Activated CD8-positive, alpha-beta T cell treated with anti-CD3 and anti-CD28 coated beads, Interleukin-2, amount 10 ng/mL, durations not matched to agents 7 days and 5 days (primary cell): Measurements from ENCODE around the gene PRAMEF12. TPM values are rescaled to one million over a fixed set of nuclear protein-coding genes. Genes with fewer than 3 reads are reported as not detected.
"Not testable (repeated sequence)": the region's sequence is repeated elsewhere in the genome, so short reads cannot be mapped to it uniquely, and the experiment has no call there.

Experiments
- ATAC-seq: fragments of 150-1000 bp; cut with Tn5 transposase; one replicate; pipeline ENCODE4 v1.10.0; 2021; ENCODE audit warnings: moderate library complexity
- CTCF ChIA-PET: fragments of 350-600 bp; sonication (Branson Sonifier 250); formaldehyde crosslinking; loops from one replicate; lab custom pipeline; 2021; ENCODE audit warnings: antibody characterized with exemption; lab: Charles Lee
- POLR2A ChIA-PET: fragments of 350-600 bp; sonication (Branson Sonifier 250); formaldehyde crosslinking; loops from one replicate; lab custom pipeline; 2021; ENCODE audit warnings: antibody characterized with exemption; lab: Charles Lee
- DNase-seq: peaks from one replicate; pipeline ENCODE4 v3.0.0-alpha.2; 2020
- H3K27ac Mint-ChIP-seq: one replicate; pipeline ENCODE4 v1.8.0; 2021; ENCODE audit warnings: mild to moderate bottlenecking, mixed read lengths
- H3K27me3 Mint-ChIP-seq: one replicate; pipeline ENCODE4 v1.8.0; 2021; ENCODE audit warnings: low read depth, mixed read lengths
- H3K36me3 Mint-ChIP-seq: one replicate; pipeline ENCODE4 v1.8.0; 2021; ENCODE audit warnings: low read depth, mixed read lengths
- H3K4me1 Mint-ChIP-seq: one replicate; pipeline ENCODE4 v1.8.0; 2021; ENCODE audit warnings: low read depth, mixed read lengths
- H3K4me3 Mint-ChIP-seq: one replicate; pipeline ENCODE4 v1.8.0; 2021; ENCODE audit warnings: mild to moderate bottlenecking, mixed read lengths
- H3K9me3 Mint-ChIP-seq: one replicate; pipeline ENCODE4 v1.8.0; 2022; ENCODE audit warnings: mixed read lengths; ENCODE audit not compliant: insufficient read depth
- total RNA-seq, 2 experiments: library from RNA; stranded (reverse); gene quantifications; one replicate each; pipeline ENCODE4 v1.2.3, GENCODE V29; 2021

Gene PRAMEF12
- not detected for total RNA-seq

DNA sequence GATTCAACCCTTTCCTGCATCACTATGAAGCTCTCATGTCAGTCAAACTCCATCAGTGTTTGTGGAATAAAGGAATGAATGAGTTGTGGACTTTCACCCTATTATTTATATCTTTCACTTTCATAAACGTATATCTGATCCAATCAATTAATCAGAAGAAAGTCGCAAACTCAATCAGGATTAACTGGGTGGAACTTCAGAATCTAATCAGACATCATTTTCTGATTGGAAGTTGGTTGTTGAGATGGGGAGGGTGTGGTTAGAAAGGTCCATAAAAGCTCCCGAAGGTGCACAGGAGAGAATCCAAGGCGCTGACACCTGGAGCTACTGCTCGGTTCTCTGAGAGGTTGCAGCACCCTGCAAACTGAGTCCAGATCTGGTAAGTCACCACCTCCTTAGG is at the start of gene PRAMEF12:
Gene PRAMEF12 (plus strand): TSS at position 301 of the 400 bp plus-strand sequence. CDS start 1,130 bp downstream, outside the sequence.
- CTCF ChIA-PET: no interaction called here
- H3K27me3 Mint-ChIP-seq: peaks cover 5% of the 10 kb centered on the region
- no peaks in the 10 kb centered on the region for H3K4me1 Mint-ChIP-seq
- H3K36me3 Mint-ChIP-seq: no peaks in the 10 kb centered on the region
- ATAC-seq (no peak), DNase-seq (no peak)
- no peaks in the 10 kb centered on the region for H3K9me3 Mint-ChIP-seq
- no peak within 1 kb of the TSS for H3K27ac Mint-ChIP-seq
- POLR2A ChIA-PET: no interaction called here
- no peak within 1 kb of the TSS for H3K4me3 Mint-ChIP-seq

DNA sequence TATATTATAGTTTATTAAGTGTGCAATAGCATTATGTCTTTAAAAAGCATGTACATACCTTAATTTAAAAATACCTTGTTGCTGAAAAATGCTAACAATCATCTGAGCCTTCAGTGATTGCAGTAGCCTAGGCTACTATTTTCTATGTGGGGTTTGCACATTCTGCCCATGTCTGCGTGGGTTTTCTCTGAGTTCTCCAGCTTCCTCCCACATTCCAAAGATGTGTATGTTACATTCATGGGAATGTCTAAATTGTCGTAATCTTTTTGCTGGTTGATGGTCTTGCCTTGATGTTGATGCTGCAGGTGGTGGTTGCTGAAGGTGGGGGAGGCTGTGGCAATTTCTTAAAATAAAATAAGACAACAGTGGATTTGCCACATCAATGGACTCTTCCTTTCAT is 45.1 kb upstream of the PRAMEF12 start:
- Mint-ChIP-seq H3K4me3 (no peak overlapping the region), H3K36me3 (no peaks in the 10 kb centered on the region), H3K4me1 (no peaks in the 10 kb centered on the region), H3K27me3 (peaks cover 43% of the 10 kb centered on the region), H3K9me3 (no peaks in the 10 kb centered on the region), H3K27ac (no peak overlapping the region)
- no peak for DNase-seq
- ATAC-seq: no peak
- CTCF ChIA-PET: no interaction called here
- POLR2A ChIA-PET: no interaction called here

- no peaks in the 10 kb centered on the region for H3K4me1 Mint-ChIP-seq
- no peak for ATAC-seq
- peaks cover 51% of the 10 kb centered on the region for H3K27me3 Mint-ChIP-seq
- CTCF ChIA-PET: no interaction called here
- no peaks in the 10 kb centered on the region for H3K9me3 Mint-ChIP-seq
- POLR2A ChIA-PET: no interaction called here
- no peak overlapping the region for H3K27ac Mint-ChIP-seq
- no peak overlapping the region for H3K4me3 Mint-ChIP-seq
- no peaks in the 10 kb centered on the region for H3K36me3 Mint-ChIP-seq
- DNase-seq: no peak
Observed at GRCh38 chr1:12730156-12730555, 43.4 kb upstream of the PRAMEF12 start.

GRCh38 chr1:12731084-12731483 is 42.5 kb upstream of the PRAMEF12 start:
- H3K36me3 Mint-ChIP-seq, POLR2A ChIA-PET, DNase-seq, H3K4me1 Mint-ChIP-seq, H3K27ac Mint-ChIP-seq, H3K4me3 Mint-ChIP-seq, H3K9me3 Mint-ChIP-seq, CTCF ChIA-PET, ATAC-seq: not testable (repeated sequence)
- H3K27me3 Mint-ChIP-seq: peaks cover 54% of the 10 kb centered on the region

GRCh38 chr1:12734651-12735050 is 38.9 kb upstream of the PRAMEF12 start:
- Mint-ChIP-seq H3K27ac (no peak overlapping the region), H3K36me3 (peaks cover 2% of the 10 kb centered on the region), H3K4me3 (no peak overlapping the region), H3K4me1 (no peaks in the 10 kb centered on the region), H3K9me3 (no peaks in the 10 kb centered on the region), H3K27me3 (peaks cover 55% of the 10 kb centered on the region)
- ATAC-seq (no peak), DNase-seq (no peak)
- ChIA-PET POLR2A (no interaction called here), CTCF (no interaction called here)

GRCh38 chr1:12738934-12739333 is 34.6 kb upstream of the PRAMEF12 start:
- ChIA-PET POLR2A (no interaction called here), CTCF (no interaction called here)
- H3K4me3 Mint-ChIP-seq: no peak overlapping the region
- no peaks in the 10 kb centered on the region for H3K4me1 Mint-ChIP-seq
- no peak for ATAC-seq
- no peak overlapping the region for H3K27ac Mint-ChIP-seq
- no peaks in the 10 kb centered on the region for H3K9me3 Mint-ChIP-seq
- peaks cover 30% of the 10 kb centered on the region for H3K27me3 Mint-ChIP-seq
- DNase-seq: no peak
- H3K36me3 Mint-ChIP-seq: peaks cover 2% of the 10 kb centered on the region

GRCh38 chr1:12739613-12740012 is 33.9 kb upstream of the PRAMEF12 start:
- POLR2A ChIA-PET: no interaction called here
- CTCF ChIA-PET: no interaction called here
- Mint-ChIP-seq H3K4me1 (no peaks in the 10 kb centered on the region), H3K27me3 (peaks cover 29% of the 10 kb centered on the region), H3K4me3 (no peak overlapping the region), H3K27ac (no peak overlapping the region), H3K9me3 (no peaks in the 10 kb centered on the region), H3K36me3 (peaks cover 2% of the 10 kb centered on the region)
- DNase-seq: no peak
- ATAC-seq: no peak

GRCh38 chr1:12741946-12742345 is 31.6 kb upstream of the PRAMEF12 start:
- CTCF ChIA-PET: no interaction called here
- peaks cover 29% of the 10 kb centered on the region for H3K27me3 Mint-ChIP-seq
- H3K9me3 Mint-ChIP-seq: no peaks in the 10 kb centered on the region
- POLR2A ChIA-PET: no interaction called here
- H3K4me3 Mint-ChIP-seq: no peak overlapping the region
- H3K4me1 Mint-ChIP-seq: peaks cover 8% of the 10 kb centered on the region
- ATAC-seq (no peak), DNase-seq (no peak)
- no peaks in the 10 kb centered on the region for H3K36me3 Mint-ChIP-seq
- no peak overlapping the region for H3K27ac Mint-ChIP-seq

GRCh38 chr1:12745126-12745991 is 28.2 kb upstream of the PRAMEF12 start:
- no peak overlapping the region for H3K4me3 Mint-ChIP-seq
- ATAC-seq: no peak
- H3K27me3 Mint-ChIP-seq: peaks cover 28% of the 10 kb centered on the region
- ChIA-PET CTCF (no interaction called here), POLR2A (no interaction called here)
- peaks cover 8% of the 10 kb centered on the region for H3K4me1 Mint-ChIP-seq
- H3K27ac Mint-ChIP-seq: no peak overlapping the region
- no peak for DNase-seq
- no peaks in the 10 kb centered on the region for H3K36me3 Mint-ChIP-seq
- peaks cover 12% of the 10 kb centered on the region for H3K9me3 Mint-ChIP-seq

- POLR2A ChIA-PET: no interaction called here
- Mint-ChIP-seq H3K27me3 (peaks cover 31% of the 10 kb centered on the region), H3K4me1 (peaks cover 8% of the 10 kb centered on the region), H3K27ac (no peak within 1 kb of the TSS), H3K9me3 (peaks cover 12% of the 10 kb centered on the region), H3K36me3 (no peaks in the 10 kb centered on the region), H3K4me3 (no peak within 1 kb of the TSS)
- CTCF ChIA-PET: no interaction called here
- DNase-seq (peak; percentile 29), ATAC-seq (peak; percentile 58)
Observed at GRCh38 chr1:12745992-12746323, 27.6 kb upstream of the PRAMEF12 start, which contains the start of gene CFAP107. TSS of gene CFAP107 (plus strand) at chr1:12746200. CDS start at chr1:12746431, 231 bp downstream.

GRCh38 chr1:12748778-12749355 is 24.7 kb upstream of the PRAMEF12 start:
- Mint-ChIP-seq H3K27ac (no peak overlapping the region), H3K4me1 (peaks cover 8% of the 10 kb centered on the region), H3K4me3 (no peak overlapping the region), H3K36me3 (no peaks in the 10 kb centered on the region), H3K9me3 (peaks cover 12% of the 10 kb centered on the region), H3K27me3 (peaks cover 33% of the 10 kb centered on the region)
- DNase-seq (no peak), ATAC-seq (no peak)
- ChIA-PET CTCF (no interaction called here), POLR2A (no interaction called here)

DNA sequence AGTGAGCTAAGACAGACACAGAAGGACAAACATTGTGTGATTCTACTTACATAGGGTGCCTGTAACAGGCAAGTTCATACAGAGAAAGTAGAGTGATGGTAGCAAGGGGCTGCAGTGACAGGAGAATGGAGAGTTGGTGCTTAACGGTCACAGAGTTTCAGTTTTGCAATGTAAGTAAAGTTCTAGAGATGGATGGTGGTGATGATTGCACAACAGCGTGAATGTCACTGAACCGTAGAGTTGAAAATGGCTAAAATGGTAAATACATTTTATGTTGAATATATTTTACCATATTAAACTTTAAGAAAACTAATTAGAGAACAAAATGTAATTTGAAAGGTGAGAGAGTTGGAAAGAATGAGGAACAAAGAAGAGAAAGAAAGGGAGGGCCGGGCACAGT is 18.8 kb upstream of the PRAMEF12 start:
- CTCF ChIA-PET: no interaction called here
- Mint-ChIP-seq H3K27ac (no peak overlapping the region), H3K4me1 (no peaks in the 10 kb centered on the region), H3K4me3 (no peak overlapping the region), H3K9me3 (no peaks in the 10 kb centered on the region), H3K27me3 (peaks cover 26% of the 10 kb centered on the region), H3K36me3 (no peaks in the 10 kb centered on the region)
- POLR2A ChIA-PET: no interaction called here
- DNase-seq (no peak), ATAC-seq (no peak)
